CD4-positive, alpha-beta T cell treated with Interleukin-6 for 4 hours (primary cell): Measurements from ENCODE around the gene RPS14.
"Not testable (repeated sequence)": the region's sequence is repeated elsewhere in the genome, so short reads cannot be mapped to it uniquely, and the experiment has no call there.

Experiments used
- DNase-seq: peaks from one replicate; pipeline ENCODE4 v3.0.0-alpha.2; 2020; ENCODE audit warnings: mixed read lengths

RPS14 gene

GRCh38 chr5:150479416-150479815, 29.9 kb upstream of the RPS14 start:
- DNase-seq = no peak

- not testable (repeated sequence) for DNase-seq
These were observed 27.0 kb upstream of the RPS14 start for GRCh38 chr5:150476568-150476967.

- DNase-seq = no peak
These were observed 24.3 kb upstream of the RPS14 start for GRCh38 chr5:150473673-150474358.

GRCh38 chr5:150469718-150470469, 20.4 kb upstream of the RPS14 start:
- DNase-seq = no peak

- DNase-seq = no peak
These were observed 18.7 kb upstream of the RPS14 start for GRCh38 chr5:150468206-150468605.

- DNase-seq = no peak
These were observed 16.4 kb upstream of the RPS14 start for GRCh38 chr5:150465927-150466326.

GRCh38 chr5:150464554-150465012, 15.0 kb upstream of the RPS14 start:
- DNase-seq = no peak

- DNase-seq = peak; percentile 54
These were observed 11.7 kb upstream of the RPS14 start for GRCh38 chr5:150461231-150461630.

GRCh38 chr5:150460781-150461180, 11.2 kb upstream of the RPS14 start:
- DNase-seq = no peak

GRCh38 chr5:150458802-150459557, 9.4 kb upstream of the RPS14 start:
- peak; percentile 88 for DNase-seq

GRCh38 chr5:150457562-150458240, 8.2 kb upstream of the RPS14 start:
- no peak for DNase-seq

- peak; percentile 43 for DNase-seq
These were observed 7.6 kb upstream of the RPS14 start for GRCh38 chr5:150457121-150457520.

GRCh38 chr5:150454492-150455229, 5.1 kb upstream of the RPS14 start:
- DNase-seq = no peak

GRCh38 chr5:150454027-150454426, 4.5 kb upstream of the RPS14 start:
- not testable (repeated sequence) for DNase-seq

GRCh38 chr5:150452914-150453313, 3.4 kb upstream of the RPS14 start:
- DNase-seq = no peak

- DNase-seq = no peak
These were observed 2.1 kb upstream of the RPS14 start for GRCh38 chr5:150451594-150451993.

- peak; percentile 13 for DNase-seq
These were observed 505 bp downstream of the RPS14 start for GRCh38 chr5:150448952-150449516.

- no peak for DNase-seq
These were observed 1.2 kb downstream of the RPS14 start for GRCh38 chr5:150448334-150448733.

- no peak for DNase-seq
These were observed 2.4 kb downstream of the RPS14 start for GRCh38 chr5:150447188-150447587.

GRCh38 chr5:150446583-150446982, 3.0 kb downstream of the RPS14 start:
- DNase-seq = no peak

- no peak for DNase-seq
These were observed 3.5 kb downstream of the RPS14 start for GRCh38 chr5:150446088-150446487.

- DNase-seq = no peak
These were observed 4.8 kb downstream of the RPS14 start for GRCh38 chr5:150444770-150445169.
